Fibroblast of villous mesenchyme (primary cell): ENCODE results near the gene IGSF23. TPM values are rescaled to one million over a fixed set of nuclear protein-coding genes. Genes with fewer than 3 reads are reported as not detected.

Source experiments
- DNase-seq: peaks from one replicate; pipeline ENCODE4 v3.0.0-alpha.2; 2010; ENCODE audit warnings: low read depth
- H3K4me3 ChIP-seq: 2 replicates; pipeline ENCODE4 v1.5.1; 2011; ENCODE audit warnings: low read depth, mild to moderate bottlenecking, low read length
- CTCF ChIP-seq: IDR thresholded peaks from 2 replicates; pipeline ENCODE4 v1.5.1; 2012; ENCODE audit warnings: low read depth, mild to moderate bottlenecking, low read length; ENCODE audit not compliant: insufficient read depth
- total RNA-seq: library from RNA; depleted of rRNA; stranded (reverse); fragments of >200 nt; gene quantifications from 2 replicates; pipeline ENCODE4 v1.2.3, GENCODE V29; 2012

Gene IGSF23
- total RNA-seq, 1 donor: 0.43 TPM

DNA sequence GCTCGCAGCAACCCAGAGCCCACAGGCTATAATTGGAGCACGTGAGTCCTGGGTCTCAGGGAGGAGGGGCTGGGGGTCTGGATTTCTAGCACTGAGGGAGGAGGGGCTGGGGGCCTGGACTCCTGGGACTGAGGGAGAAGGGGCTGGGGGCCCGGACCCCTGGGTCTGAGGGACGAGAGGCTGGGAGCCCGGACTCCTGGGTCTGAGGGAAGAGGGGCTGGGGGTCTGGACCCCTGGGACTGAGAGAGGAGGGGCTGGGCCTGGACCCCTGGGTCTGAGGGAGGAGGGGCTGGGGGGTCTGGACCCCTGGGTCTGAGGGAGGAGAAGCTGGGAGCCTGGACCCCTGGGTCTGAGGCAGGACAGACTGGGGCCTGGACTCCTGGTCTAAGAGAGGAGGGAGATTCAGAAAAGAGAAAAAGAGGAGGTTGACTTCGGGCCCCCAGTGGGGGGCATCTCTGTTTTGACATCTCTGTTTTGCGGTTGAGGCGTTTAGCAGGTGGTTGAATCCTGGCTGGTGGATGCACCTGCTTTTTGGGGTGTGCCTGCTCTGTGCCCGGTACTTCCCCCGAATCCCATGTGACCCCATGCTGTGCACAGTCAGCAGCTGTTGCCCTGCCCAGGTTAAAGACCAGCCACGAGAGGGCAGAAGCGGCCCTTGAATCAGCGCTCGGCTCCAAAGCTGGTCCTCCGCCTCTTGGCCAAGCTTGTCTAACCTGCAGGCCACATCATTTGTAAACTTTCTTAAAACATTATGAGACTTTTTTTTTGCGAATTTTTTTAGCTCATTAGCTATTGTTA is 40.8 kb downstream of the IGSF23 start:
- peak; percentile 51 for DNase-seq
- no peak overlapping the region for H3K4me3 ChIP-seq
- TF ChIP-seq CTCF: peak; percentile 45

GRCh38 chr19:44657211-44657921 is 44.0 kb downstream of the IGSF23 start:
- DNase-seq: peak; percentile 67
- peak; percentile 96 for TF ChIP-seq CTCF
- no peak overlapping the region for H3K4me3 ChIP-seq

DNA sequence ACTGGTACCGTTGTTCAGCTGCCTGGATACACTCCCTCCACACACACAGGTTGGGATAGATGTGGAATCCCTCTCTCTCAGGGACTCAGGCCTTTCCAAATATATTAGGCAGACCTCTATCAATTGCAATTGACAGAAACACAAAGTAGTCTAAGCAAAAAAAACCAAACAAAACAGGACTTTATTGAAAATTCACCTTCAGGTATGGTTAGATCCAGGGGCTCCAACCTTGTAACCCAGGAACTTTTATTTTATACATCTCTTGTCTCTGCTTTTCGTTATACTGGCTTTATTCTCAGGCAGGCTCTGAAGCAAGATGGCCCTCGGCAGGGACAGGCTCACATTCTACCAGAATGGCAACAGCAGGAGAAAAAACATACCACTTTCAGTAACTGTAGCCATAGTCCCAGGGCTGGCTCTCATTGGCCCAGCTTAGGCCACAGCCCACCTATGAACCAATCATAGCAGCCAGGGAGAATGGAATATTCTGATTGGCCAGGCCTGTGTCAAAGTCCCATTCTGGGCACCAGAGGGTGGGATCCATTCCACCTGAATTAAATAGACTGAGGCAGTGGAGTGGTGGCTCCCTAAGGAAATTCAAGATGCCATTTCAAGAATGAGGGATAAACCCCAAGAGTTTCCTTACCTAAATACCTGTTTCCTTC is 44.8 kb downstream of the IGSF23 start:
- TF ChIP-seq CTCF: no peak
- no peak for DNase-seq

DNA sequence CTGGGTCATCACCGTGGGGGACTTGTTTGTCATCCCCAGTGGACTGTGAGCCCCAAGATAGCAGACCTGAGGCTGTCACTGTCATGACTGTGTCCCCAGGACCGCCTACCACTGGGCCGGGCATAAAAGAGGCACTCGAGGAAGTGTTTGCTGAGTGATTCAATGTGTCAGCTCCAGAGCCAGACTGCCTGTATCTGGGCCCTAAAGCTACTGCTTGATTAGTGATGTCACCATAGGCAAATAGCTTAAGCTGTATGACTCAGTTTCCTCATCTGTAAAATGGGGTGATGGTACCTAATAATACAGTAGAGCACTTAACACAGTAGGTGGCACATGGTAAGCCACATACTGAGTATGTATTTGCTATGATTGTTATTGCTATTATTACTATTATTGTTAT is 46.7 kb downstream of the IGSF23 start:
- no peak overlapping the region for H3K4me3 ChIP-seq
- no peak for DNase-seq
- TF ChIP-seq CTCF: no peak

More for the DNA sequence above, 44.8 kb downstream of the IGSF23 start:
- H3K4me3 ChIP-seq: no peak overlapping the region

GRCh38 chr19:44661205-44661604 is 47.8 kb downstream of the IGSF23 start:
- DNase-seq: no peak
- no peak overlapping the region for H3K4me3 ChIP-seq
- TF ChIP-seq CTCF: no peak

- TF ChIP-seq CTCF: no peak
These were observed 48.5 kb downstream of the IGSF23 start for GRCh38 chr19:44661904-44662303.

More at GRCh38 chr19:44661904-44662303, 48.5 kb downstream of the IGSF23 start:
- peak; percentile 36 for DNase-seq
- H3K4me3 ChIP-seq: no peak overlapping the region
